T-cell (primary cell): ENCODE results near the gene INO80D. TPM values are rescaled to one million over a fixed set of nuclear protein-coding genes. Genes with fewer than 3 reads are reported as not detected.
"Not testable (repeated sequence)": the region's sequence is repeated elsewhere in the genome, so short reads cannot be mapped to it uniquely, and the experiment has no call there.

Source experiments
- ATAC-seq, 4 experiments: fragments of 200-7000 bp in 3 of 4; fragments of 150-1000 bp in 1 of 4; cut with Tn5 transposase; replicated peaks in 1 of 4; 1 replicate in 3 of 4; 2 replicates in 1 of 4; pipeline ENCODE4 v1.10.0; 2021; ENCODE audit warnings: moderate library complexity in 3 of 4, mild to moderate bottlenecking in 2 of 4, moderate number of reproducible peaks in 1 of 4
- CTCF ChIA-PET, 2 donors: fragments of 300-600 bp; sonication (Branson Sonifier 250); formaldehyde crosslinking; loops; one replicate each; lab custom pipeline; 2022; ENCODE audit warnings: antibody characterized with exemption in 2 of 2; lab: Charles Lee
- POLR2A ChIA-PET, 2 donors: fragments of 300-600 bp; sonication (Branson Sonifier 250); formaldehyde crosslinking; loops; one replicate each; lab custom pipeline; 2022; ENCODE audit warnings: antibody characterized with exemption in 2 of 2; lab: Charles Lee
- DNase-seq, 35 experiments: peaks; one replicate each; pipeline versions ENCODE4 v3.0.0 to v3.0.0-alpha.2; 2013 to 2023
- H3K27ac ChIP-seq: one replicate; pipeline ENCODE4 v1.5.1; 2013; ENCODE audit warnings: low read length
- H3K27me3 ChIP-seq, 2 experiments: replicated peaks in 1 of 2; 1 replicate in 1 of 2; 2 replicates in 1 of 2; pipeline versions ENCODE4 v1.6.1 to v1.7.0; 2013; ENCODE audit warnings: low read length in 1 of 2, mixed read lengths in 1 of 2; ENCODE audit not compliant: control insufficient read depth in 2 of 2, insufficient read depth in 2 of 2; ENCODE audit errors: extremely low read depth in 1 of 2
- H3K36me3 ChIP-seq, 2 donors: 1 replicate in 1 of 2; 2 replicates in 1 of 2; pipeline versions ENCODE4 v1.6.1 to v1.7.0; 2013; ENCODE audit warnings: low read length in 1 of 2; ENCODE audit not compliant: control insufficient read depth in 2 of 2, insufficient read depth in 1 of 2; ENCODE audit errors: extremely low read depth in 1 of 2
- H3K4me1 ChIP-seq, 2 experiments: 1 replicate in 1 of 2; 2 replicates in 1 of 2; pipeline versions ENCODE4 v1.6.1 to v1.7.0; 2013; ENCODE audit warnings: low read length in 2 of 2, mixed read lengths in 1 of 2; ENCODE audit not compliant: insufficient read depth in 2 of 2, control insufficient read depth in 1 of 2; ENCODE audit errors: extremely low read depth in 1 of 2
- H3K4me3 ChIP-seq, 2 donors: 1 replicate in 1 of 2; 2 replicates in 1 of 2; pipeline versions ENCODE4 v1.5.1 to v1.7.0; 2013; ENCODE audit warnings: mild to moderate bottlenecking in 2 of 2, low read length in 1 of 2, moderate library complexity in 1 of 2; ENCODE audit not compliant: control insufficient read depth in 1 of 2; ENCODE audit errors: extremely low read depth in 1 of 2
- H3K9me3 ChIP-seq: 2 replicates; pipeline ENCODE4 v1.7.0; 2013
- H3K27ac Mint-ChIP-seq, 2 donors: one replicate each; pipeline ENCODE4 v1.8.0; 2020 to 2021; ENCODE audit warnings: mild to moderate bottlenecking in 2 of 2, mixed read lengths in 2 of 2
- H3K27me3 Mint-ChIP-seq, 2 donors: one replicate each; pipeline ENCODE4 v1.8.0; 2021 to 2022; ENCODE audit warnings: mixed read lengths in 2 of 2
- H3K36me3 Mint-ChIP-seq: one replicate; pipeline ENCODE4 v1.8.0; 2021; ENCODE audit warnings: mixed read lengths
- H3K4me1 Mint-ChIP-seq, 3 donors: one replicate each; pipeline ENCODE4 v1.8.0; 2020 to 2022; ENCODE audit warnings: mixed read lengths in 3 of 3, mild to moderate bottlenecking in 1 of 3
- H3K4me3 Mint-ChIP-seq, 3 donors: one replicate each; pipeline ENCODE4 v1.8.0; 2020 to 2022; ENCODE audit warnings: mild to moderate bottlenecking in 3 of 3, mixed read lengths in 3 of 3, moderate library complexity in 3 of 3
- H3K9me3 Mint-ChIP-seq, 3 donors: one replicate each; pipeline ENCODE4 v1.8.0; 2020 to 2022; ENCODE audit warnings: mixed read lengths in 3 of 3
- WGBS: methylation state at CpG from one replicate; pipeline ENCODE4 v1.1.5; 2013; ENCODE audit warnings: missing lambda C conversion rate; ENCODE audit not compliant: insufficient coverage; 5-methylcytosine and 5-hydroxymethylcytosine counted together
- total RNA-seq, 35 experiments: library from RNA in 6 of 35; stranded (reverse) in 6 of 35; fragments of 120-200 nt in 1 of 35; gene quantifications; one replicate each; pipeline versions ENCODE4 v1.2.1 to v1.2.4 and lab custom pipeline; 2013 to 2026

The INO80D gene
- total RNA-seq, 5 donors from 2014 or later (not counting 1 experiment from before 2014, with no cell fraction given), result 34.2 to 49.8 (median 41.9) TPM

GRCh38 chr2:205977699-205978098 is 108.3 kb downstream of the INO80D start:
- H3K27ac Mint-ChIP-seq, ATAC-seq, H3K4me3 Mint-ChIP-seq, CTCF ChIA-PET, H3K36me3 ChIP-seq, H3K9me3 ChIP-seq, H3K27ac ChIP-seq, H3K4me1 Mint-ChIP-seq, H3K27me3 Mint-ChIP-seq, H3K4me1 ChIP-seq, DNase-seq, H3K4me3 ChIP-seq, H3K9me3 Mint-ChIP-seq, H3K36me3 Mint-ChIP-seq, H3K27me3 ChIP-seq: not testable (repeated sequence)
- WGBS, result 90% methylated on average over 6 of the region's 7 CpGs
- POLR2A ChIA-PET, result interaction anchor here in 1 of 2 donors (0.6 kb wide), 1 partner anchor 9 kb away, joined by 4 read pairs; no protein-coding TSS in a partner anchor

GRCh38 chr2:205976934-205977659 is 108.9 kb downstream of the INO80D start:
- DNase-seq, CTCF ChIA-PET, H3K27me3 ChIP-seq, H3K27ac Mint-ChIP-seq, H3K9me3 Mint-ChIP-seq, H3K27ac ChIP-seq, H3K4me3 ChIP-seq, H3K4me1 ChIP-seq, H3K4me1 Mint-ChIP-seq, H3K36me3 ChIP-seq, H3K4me3 Mint-ChIP-seq, ATAC-seq, H3K27me3 Mint-ChIP-seq, H3K9me3 ChIP-seq, H3K36me3 Mint-ChIP-seq: not testable (repeated sequence)
- POLR2A ChIA-PET, result interaction anchor here in 1 of 2 donors (0.6 kb wide), 1 partner anchor 8 kb away, joined by 4 read pairs; no protein-coding TSS in a partner anchor
- WGBS, result 94% methylated on average over 35 of the region's 39 CpGs

GRCh38 chr2:205976120-205976814 is 109.7 kb downstream of the INO80D start:
- CTCF ChIA-PET, result no interaction called here
- Histone ChIP-seq H3K4me1 (no peaks in the 10 kb centered on the region), H3K36me3 (no peaks in the 10 kb centered on the region), H3K9me3 (no peaks in the 10 kb centered on the region), H3K27ac (no peak overlapping the region), H3K4me3 (no peak overlapping the region), H3K27me3 (peaks cover 0 to 8% of the 10 kb centered on the region in 2 experiments)
- WGBS, result 91% methylated on average over 13 of the region's 19 CpGs
- Mint-ChIP-seq H3K27ac (no peak overlapping the region), H3K4me1 (no peaks in the 10 kb centered on the region), H3K36me3 (no peaks in the 10 kb centered on the region), H3K27me3 (peaks cover 6 to 9% of the 10 kb centered on the region in 2 donors), H3K9me3 (no peaks in the 10 kb centered on the region), H3K4me3 (no peak overlapping the region)
- DNase-seq (no peak), ATAC-seq (no peak)
- POLR2A ChIA-PET, result no interaction called here

DNA sequence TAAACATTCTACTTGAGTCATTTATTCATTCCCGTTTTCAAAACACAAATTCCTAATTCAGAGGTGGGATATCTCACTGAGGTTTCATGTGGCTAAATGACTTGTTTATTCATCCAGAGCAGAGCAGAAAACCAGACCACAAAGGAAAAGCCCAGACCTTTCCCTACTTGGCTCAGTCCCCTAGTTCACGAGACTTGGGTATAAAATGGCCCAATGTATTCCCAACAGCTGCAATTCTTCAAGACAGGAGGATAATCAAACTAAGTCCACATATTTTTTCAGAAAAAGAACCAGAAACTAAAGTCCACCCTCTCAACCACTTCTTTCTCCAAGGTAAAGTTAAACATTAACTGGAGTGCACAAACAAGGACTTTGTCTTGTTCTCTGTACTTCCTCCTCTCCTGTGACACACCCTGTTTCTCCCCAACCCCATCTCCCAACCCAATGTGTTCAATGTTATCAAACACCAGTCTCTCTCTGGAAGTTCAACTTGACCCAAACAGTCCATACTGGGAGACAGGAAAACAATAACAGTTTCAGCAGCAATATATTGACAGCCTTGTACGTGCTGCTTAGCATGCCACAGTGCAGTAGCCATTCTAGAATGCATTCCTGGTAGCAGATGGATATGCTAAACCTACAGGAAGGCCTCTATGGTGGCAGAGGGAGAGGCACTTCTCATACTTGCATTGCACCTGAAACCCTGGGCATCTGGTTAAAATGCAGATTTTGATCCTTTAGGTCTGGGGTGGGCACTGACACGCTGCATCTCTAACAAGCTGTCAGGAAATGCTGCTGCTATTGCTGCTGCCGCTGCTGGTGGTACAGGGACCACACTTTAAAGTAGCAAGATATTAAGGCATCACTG is 110.7 kb downstream of the INO80D start:
- H3K9me3 Mint-ChIP-seq, result no peaks in the 10 kb centered on the region
- H3K36me3 ChIP-seq, result no peaks in the 10 kb centered on the region
- no peaks in the 10 kb centered on the region for H3K4me1 ChIP-seq
- POLR2A ChIA-PET, result no interaction called here
- H3K9me3 ChIP-seq, result no peaks in the 10 kb centered on the region
- no peaks in the 10 kb centered on the region for H3K36me3 Mint-ChIP-seq
- H3K27me3 Mint-ChIP-seq, result peaks cover 7 to 11% of the 10 kb centered on the region in 2 donors
- 77% methylated on average over 3 of the region's 5 CpGs for WGBS
- no peak overlapping the region for H3K27ac ChIP-seq
- no peak for DNase-seq
- ATAC-seq, result no peak
- no peaks in the 10 kb centered on the region for H3K4me1 Mint-ChIP-seq
- H3K4me3 ChIP-seq, result no peak overlapping the region
- peaks cover 0 to 8% of the 10 kb centered on the region in 2 experiments for H3K27me3 ChIP-seq
- CTCF ChIA-PET, result no interaction called here
- H3K27ac Mint-ChIP-seq, result no peak overlapping the region
- no peak overlapping the region for H3K4me3 Mint-ChIP-seq

GRCh38 chr2:205972113-205972512 is 113.9 kb downstream of the INO80D start:
- peaks cover 7 to 9% of the 10 kb centered on the region in 2 donors for H3K27me3 Mint-ChIP-seq
- H3K27ac Mint-ChIP-seq, result no peak overlapping the region
- no peaks in the 10 kb centered on the region for H3K36me3 Mint-ChIP-seq
- H3K4me1 Mint-ChIP-seq, result no peaks in the 10 kb centered on the region
- POLR2A ChIA-PET, result no interaction called here
- 100% methylated on average over 1 of the region's 1 CpG for WGBS
- CTCF ChIA-PET, result no interaction called here
- H3K9me3 ChIP-seq, result no peaks in the 10 kb centered on the region
- H3K27ac ChIP-seq, result no peak overlapping the region
- no peaks in the 10 kb centered on the region for H3K4me1 ChIP-seq
- H3K36me3 ChIP-seq, result no peaks in the 10 kb centered on the region
- no peaks in the 10 kb centered on the region for H3K9me3 Mint-ChIP-seq
- DNase-seq (no peak), ATAC-seq (no peak)
- no peak overlapping the region for H3K4me3 Mint-ChIP-seq
- peaks cover 0 to 10% of the 10 kb centered on the region in 2 experiments for H3K27me3 ChIP-seq
- H3K4me3 ChIP-seq, result no peak overlapping the region

- Mint-ChIP-seq H3K9me3 (no peaks in the 10 kb centered on the region), H3K36me3 (no peaks in the 10 kb centered on the region), H3K27ac (no peak overlapping the region), H3K4me3 (no peak overlapping the region), H3K27me3 (peaks cover 5 to 7% of the 10 kb centered on the region in 2 donors), H3K4me1 (no peaks in the 10 kb centered on the region)
- no peak for ATAC-seq
- DNase-seq, result no peak
- H3K4me1 ChIP-seq, result no peaks in the 10 kb centered on the region
- peaks cover 0 to 16% of the 10 kb centered on the region in 2 experiments for H3K27me3 ChIP-seq
- POLR2A ChIA-PET, result no interaction called here
- H3K36me3 ChIP-seq, result no peaks in the 10 kb centered on the region
- CTCF ChIA-PET, result no interaction called here
- no peak overlapping the region for H3K27ac ChIP-seq
- WGBS, result 80% methylated on average over 1 of the region's 5 CpGs
- no peak overlapping the region for H3K4me3 ChIP-seq
- H3K9me3 ChIP-seq, result no peaks in the 10 kb centered on the region
Measured at GRCh38 chr2:205970348-205970747, 115.6 kb downstream of the INO80D start.
